ENCODE measurements around the gene BPIFA1.

BPIFA1 gene

GRCh38 chr20:33279261-33279910 lies 43.6 kb downstream of the BPIFA1 start:
- no peak for DNase-seq

- no peak for DNase-seq
Observed at GRCh38 chr20:33280000-33280680, 44.3 kb downstream of the BPIFA1 start.

GRCh38 chr20:33280775-33281174 lies 45.0 kb downstream of the BPIFA1 start:
- DNase-seq = no peak

GRCh38 chr20:33281550-33282146 lies 45.9 kb downstream of the BPIFA1 start:
- no peak for DNase-seq

GRCh38 chr20:33282196-33282934 lies 46.6 kb downstream of the BPIFA1 start:
- no peak for DNase-seq

- no peak for DNase-seq
Observed at GRCh38 chr20:33282991-33283555, 47.3 kb downstream of the BPIFA1 start, which contains the start of gene BPIFB1. BPIFB1 (plus strand) TSS chr20:33283214; CDS start chr20:33286074, 2,860 bp downstream.

GRCh38 chr20:33284284-33284683 lies 48.5 kb downstream of the BPIFA1 start:
- DNase-seq = no peak

GRCh38 chr20:33284937-33285336 lies 49.1 kb downstream of the BPIFA1 start:
- no peak for DNase-seq

GRCh38 chr20:33285861-33286495 lies 50.2 kb downstream of the BPIFA1 start:
- DNase-seq = no peak

GRCh38 chr20:33287884-33288283 lies 52.1 kb downstream of the BPIFA1 start:
- DNase-seq = no peak

- DNase-seq = no peak
Observed at GRCh38 chr20:33290852-33291251, 55.1 kb downstream of the BPIFA1 start.

- DNase-seq = no peak
Observed at GRCh38 chr20:33291416-33291815, 55.6 kb downstream of the BPIFA1 start.

- DNase-seq = no peak
Observed at GRCh38 chr20:33291830-33292355, 56.1 kb downstream of the BPIFA1 start.

Measured in HCEC 1CT (cell line).